ENCODE data around the gene C1orf35.

GRCh38 chr1:228068359-228068758, 34.8 kb downstream of the C1orf35 start:
- TF ChIP-seq, protein P1, sequence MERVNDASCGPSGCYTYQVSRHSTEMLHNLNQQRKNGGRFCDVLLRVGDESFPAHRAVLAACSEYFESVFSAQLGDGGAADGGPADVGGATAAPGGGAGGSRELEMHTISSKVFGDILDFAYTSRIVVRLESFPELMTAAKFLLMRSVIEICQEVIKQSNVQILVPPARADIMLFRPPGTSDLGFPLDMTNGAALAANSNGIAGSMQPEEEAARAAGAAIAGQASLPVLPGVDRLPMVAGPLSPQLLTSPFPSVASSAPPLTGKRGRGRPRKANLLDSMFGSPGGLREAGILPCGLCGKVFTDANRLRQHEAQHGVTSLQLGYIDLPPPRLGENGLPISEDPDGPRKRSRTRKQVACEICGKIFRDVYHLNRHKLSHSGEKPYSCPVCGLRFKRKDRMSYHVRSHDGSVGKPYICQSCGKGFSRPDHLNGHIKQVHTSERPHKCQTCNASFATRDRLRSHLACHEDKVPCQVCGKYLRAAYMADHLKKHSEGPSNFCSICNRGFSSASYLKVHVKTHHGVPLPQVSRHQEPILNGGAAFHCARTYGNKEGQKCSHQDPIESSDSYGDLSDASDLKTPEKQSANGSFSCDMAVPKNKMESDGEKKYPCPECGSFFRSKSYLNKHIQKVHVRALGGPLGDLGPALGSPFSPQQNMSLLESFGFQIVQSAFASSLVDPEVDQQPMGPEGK (CRISPR knock-in tag; IDR thresholded peaks at IDR 0.05; ENCODE audit: borderline replicate concordance) = no peak
- no peak for TF ChIP-seq ISL1 (CRISPR knock-in tag; IDR thresholded peaks at IDR 0.05)
- TF ChIP-seq ZNF8 (CRISPR knock-in tag; IDR thresholded peaks at IDR 0.05) = no peak
- TF ChIP-seq ZFP30 (CRISPR knock-in tag; IDR thresholded peaks at IDR 0.05) = no peak
- TF ChIP-seq ZFP3 (CRISPR knock-in tag; IDR thresholded peaks at IDR 0.05) = no peak
- TF ChIP-seq CSRNP3 (CRISPR knock-in tag; IDR thresholded peaks at IDR 0.05) = no peak
- no peak for TF ChIP-seq ZNF565 (CRISPR knock-in tag; conservative IDR thresholded peaks at IDR 0.05; ENCODE audit: low read depth)
